Activated CD8-positive, alpha-beta memory T cell treated with anti-CD3 and anti-CD28 coated beads, Interleukin-2, amount 50 U/mL, for 1 hour (primary cell): Measurements from ENCODE around the gene PIGB.
"Not testable (repeated sequence)": the region's sequence is repeated elsewhere in the genome, so short reads cannot be mapped to it uniquely, and the experiment has no call there.

Experiments
- DNase-seq: peaks from one replicate; pipeline ENCODE4 v3.0.0-alpha.2; 2020; ENCODE audit errors: extremely low read depth

The PIGB gene

GRCh38 chr15:55379095-55379494, 60.1 kb downstream of the PIGB start:
- DNase-seq: no peak

- no peak for DNase-seq
Observed at GRCh38 chr15:55381595-55381994, 62.6 kb downstream of the PIGB start.

- no peak for DNase-seq
Observed at GRCh38 chr15:55383687-55384086, 64.7 kb downstream of the PIGB start.

GRCh38 chr15:55387027-55387426, 68.0 kb downstream of the PIGB start:
- DNase-seq: no peak

GRCh38 chr15:55389264-55389607, 70.2 kb downstream of the PIGB start:
- DNase-seq: no peak

GRCh38 chr15:55394694-55395093, 75.7 kb downstream of the PIGB start:
- DNase-seq: no peak

- no peak for DNase-seq
Observed at GRCh38 chr15:55398243-55398642, 79.2 kb downstream of the PIGB start.

- DNase-seq: not testable (repeated sequence)
Observed at GRCh38 chr15:55400050-55400449, 81.0 kb downstream of the PIGB start.

GRCh38 chr15:55401786-55402246, 82.8 kb downstream of the PIGB start:
- no peak for DNase-seq

- no peak for DNase-seq
Observed at GRCh38 chr15:55402707-55403106, 83.7 kb downstream of the PIGB start.

- DNase-seq: no peak
Observed at GRCh38 chr15:55403531-55403930, 84.5 kb downstream of the PIGB start.
